Effector memory CD4-positive, alpha-beta T cell (primary cell): ENCODE data around the gene CASTOR1.

ENCODE experiments used
- DNase-seq, 3 donors: peaks; one replicate each; pipeline ENCODE4 v3.0.0-alpha.2; 2020
- H3K27ac ChIP-seq: 2 replicates; pipeline ENCODE4 v1.7.0; 2013; ENCODE audit warnings: mild to moderate bottlenecking, low read length, moderate library complexity; ENCODE audit not compliant: insufficient read depth, poor library complexity, severe bottlenecking
- H3K27me3 ChIP-seq: replicated peaks from 2 replicates; pipeline ENCODE4 v1.7.0; 2013; ENCODE audit warnings: mild to moderate bottlenecking, low read length; ENCODE audit not compliant: insufficient read depth, control insufficient read depth, poor library complexity, severe bottlenecking
- H3K36me3 ChIP-seq: 2 replicates; pipeline ENCODE4 v1.7.0; 2013; ENCODE audit warnings: mild to moderate bottlenecking, low read length, moderate library complexity; ENCODE audit not compliant: control insufficient read depth, insufficient read depth
- H3K4me1 ChIP-seq: 2 replicates; pipeline ENCODE4 v1.7.0; 2013; ENCODE audit warnings: low read length, mild to moderate bottlenecking; ENCODE audit not compliant: control insufficient read depth, insufficient read depth, poor library complexity, severe bottlenecking
- H3K4me3 ChIP-seq: 2 replicates; pipeline ENCODE4 v1.7.0; 2013; ENCODE audit warnings: low read length, low read depth, mild to moderate bottlenecking; ENCODE audit not compliant: insufficient read depth, poor library complexity, severe bottlenecking
- H3K9me3 ChIP-seq: 2 replicates; pipeline ENCODE4 v1.7.0; 2013; ENCODE audit warnings: mild to moderate bottlenecking, low read length, moderate library complexity; ENCODE audit not compliant: control insufficient read depth

The CASTOR1 gene

DNA sequence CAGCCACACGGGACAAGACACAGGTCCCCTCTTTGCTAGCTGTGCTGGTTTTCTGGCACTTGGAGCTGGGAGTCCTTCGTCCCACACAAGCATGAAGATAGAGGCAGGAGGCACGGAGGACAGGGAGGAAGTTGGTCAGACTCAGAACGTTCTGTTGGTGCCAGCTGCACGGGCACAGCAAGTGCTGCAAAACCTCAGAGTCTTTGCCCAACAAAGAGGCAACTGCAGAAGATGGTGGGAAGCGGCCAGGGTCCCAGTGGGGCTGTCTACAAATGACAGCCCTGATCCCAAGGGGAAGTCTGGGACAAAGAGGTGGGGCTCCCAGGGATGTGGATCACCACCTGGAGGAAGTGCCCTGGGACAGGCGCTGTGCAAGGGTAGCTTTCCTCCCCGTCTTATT, 13.3 kb downstream of the CASTOR1 start:
- H3K27ac ChIP-seq = no peak overlapping the region
- DNase-seq = no peak

GRCh38 chr22:30275625-30276024, 13.7 kb downstream of the CASTOR1 start:
- no peaks in the 10 kb centered on the region for H3K9me3 ChIP-seq
- no peaks in the 10 kb centered on the region for H3K36me3 ChIP-seq
- peaks cover 15% of the 10 kb centered on the region for H3K4me1 ChIP-seq
- no peaks in the 10 kb centered on the region for H3K27me3 ChIP-seq
- DNase-seq = peak in 1 of 3 donors; percentile 28
- H3K4me3 ChIP-seq = no peak overlapping the region
- H3K27ac ChIP-seq = no peak overlapping the region

More for the DNA sequence above, 13.3 kb downstream of the CASTOR1 start:
- Histone ChIP-seq H3K27me3 (no peaks in the 10 kb centered on the region), H3K4me3 (no peak overlapping the region), H3K36me3 (no peaks in the 10 kb centered on the region), H3K4me1 (peaks cover 15% of the 10 kb centered on the region), H3K9me3 (no peaks in the 10 kb centered on the region)

- Histone ChIP-seq H3K4me3 (no peak overlapping the region), H3K27me3 (no peaks in the 10 kb centered on the region), H3K4me1 (peaks cover 15% of the 10 kb centered on the region), H3K27ac (no peak overlapping the region), H3K36me3 (no peaks in the 10 kb centered on the region), H3K9me3 (no peaks in the 10 kb centered on the region)
- no peak for DNase-seq
These were observed 14.9 kb downstream of the CASTOR1 start for GRCh38 chr22:30274437-30274812.

DNA sequence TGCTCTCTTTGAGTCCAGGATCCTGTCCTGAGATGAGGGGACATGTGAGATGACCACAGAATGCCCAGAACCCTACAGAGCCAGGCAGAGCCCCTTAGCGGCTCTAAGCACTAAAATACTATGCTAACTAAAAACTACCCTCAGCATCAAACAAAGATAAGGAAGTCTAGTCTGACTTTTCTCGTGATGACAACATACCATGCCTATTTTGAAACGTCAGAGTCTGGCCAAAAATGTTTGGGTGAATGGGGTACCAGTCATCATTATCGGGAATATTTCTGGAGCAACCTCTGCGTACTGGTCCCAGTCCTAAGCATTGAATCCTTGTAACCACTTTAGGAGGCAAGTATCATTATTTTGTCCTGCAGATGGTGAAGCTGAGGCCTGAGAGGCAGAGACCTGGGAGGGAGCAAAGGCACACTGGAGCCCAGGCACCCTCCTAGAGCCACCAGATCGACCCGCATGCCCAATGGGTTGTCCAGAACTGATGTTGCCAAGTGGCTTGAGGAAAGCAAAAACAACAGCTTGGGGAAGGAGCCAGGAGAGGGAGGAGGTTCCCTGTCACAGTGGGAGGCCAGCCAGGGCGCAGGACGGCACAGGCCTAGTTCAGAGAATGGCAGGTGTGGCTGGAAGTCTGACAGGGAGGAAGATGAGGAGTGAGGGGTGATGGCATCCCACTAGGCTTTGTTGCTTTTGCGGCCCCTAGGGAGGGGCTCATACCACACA, 15.4 kb downstream of the CASTOR1 start:
- DNase-seq = no peak
- H3K9me3 ChIP-seq = no peaks in the 10 kb centered on the region
- H3K27ac ChIP-seq = no peak overlapping the region
- no peaks in the 10 kb centered on the region for H3K36me3 ChIP-seq
- no peaks in the 10 kb centered on the region for H3K27me3 ChIP-seq
- no peak overlapping the region for H3K4me3 ChIP-seq
- H3K4me1 ChIP-seq = peaks cover 15% of the 10 kb centered on the region

GRCh38 chr22:30272781-30273601, 16.3 kb downstream of the CASTOR1 start:
- no peak for DNase-seq
- Histone ChIP-seq H3K36me3 (no peaks in the 10 kb centered on the region), H3K27me3 (no peaks in the 10 kb centered on the region), H3K4me1 (peaks cover 16% of the 10 kb centered on the region), H3K27ac (no peak overlapping the region), H3K9me3 (no peaks in the 10 kb centered on the region), H3K4me3 (no peak overlapping the region)

- H3K27me3 ChIP-seq = no peaks in the 10 kb centered on the region
- no peak for DNase-seq
These were observed 18.5 kb downstream of the CASTOR1 start for GRCh38 chr22:30270832-30271231.

DNA sequence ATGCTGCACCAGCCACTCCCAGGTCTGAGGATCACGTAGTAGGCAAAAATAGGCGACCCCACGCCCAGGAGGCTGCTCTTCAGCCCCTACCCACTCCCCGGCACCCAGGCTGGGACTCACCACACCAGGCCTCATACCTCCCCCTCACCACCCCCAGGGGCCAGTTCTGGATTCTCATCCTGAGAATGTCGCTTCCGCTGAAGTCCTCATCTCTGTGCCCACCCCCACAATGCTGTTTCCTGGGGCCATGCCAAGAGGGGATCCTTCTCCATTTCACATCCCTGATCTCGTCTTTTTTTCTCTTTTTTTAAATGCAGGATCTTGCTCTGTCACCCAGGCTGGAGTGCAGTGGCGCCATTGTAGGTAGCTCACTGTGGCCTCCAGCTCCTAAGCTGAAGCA, 21.0 kb downstream of the CASTOR1 start:
- no peaks in the 10 kb centered on the region for H3K27me3 ChIP-seq
- peaks cover 5% of the 10 kb centered on the region for H3K36me3 ChIP-seq
- peaks cover 44% of the 10 kb centered on the region for H3K4me1 ChIP-seq
- DNase-seq = no peak
- H3K27ac ChIP-seq = peak overlapping the region; percentile 95
- H3K9me3 ChIP-seq = no peaks in the 10 kb centered on the region
- no peak overlapping the region for H3K4me3 ChIP-seq

More at GRCh38 chr22:30270832-30271231, 18.5 kb downstream of the CASTOR1 start:
- Histone ChIP-seq H3K27ac (no peak overlapping the region), H3K9me3 (no peaks in the 10 kb centered on the region), H3K36me3 (no peaks in the 10 kb centered on the region), H3K4me1 (peaks cover 29% of the 10 kb centered on the region), H3K4me3 (no peak overlapping the region)

GRCh38 chr22:30267382-30268302, 21.7 kb downstream of the CASTOR1 start:
- Histone ChIP-seq H3K27ac (peak overlapping the region; percentile 95), H3K36me3 (peaks cover 5% of the 10 kb centered on the region), H3K4me3 (peak overlapping the region; percentile 67), H3K27me3 (no peaks in the 10 kb centered on the region), H3K4me1 (peaks cover 51% of the 10 kb centered on the region), H3K9me3 (no peaks in the 10 kb centered on the region)
- peak; percentile 25 to 54 (median 40) for DNase-seq

DNA sequence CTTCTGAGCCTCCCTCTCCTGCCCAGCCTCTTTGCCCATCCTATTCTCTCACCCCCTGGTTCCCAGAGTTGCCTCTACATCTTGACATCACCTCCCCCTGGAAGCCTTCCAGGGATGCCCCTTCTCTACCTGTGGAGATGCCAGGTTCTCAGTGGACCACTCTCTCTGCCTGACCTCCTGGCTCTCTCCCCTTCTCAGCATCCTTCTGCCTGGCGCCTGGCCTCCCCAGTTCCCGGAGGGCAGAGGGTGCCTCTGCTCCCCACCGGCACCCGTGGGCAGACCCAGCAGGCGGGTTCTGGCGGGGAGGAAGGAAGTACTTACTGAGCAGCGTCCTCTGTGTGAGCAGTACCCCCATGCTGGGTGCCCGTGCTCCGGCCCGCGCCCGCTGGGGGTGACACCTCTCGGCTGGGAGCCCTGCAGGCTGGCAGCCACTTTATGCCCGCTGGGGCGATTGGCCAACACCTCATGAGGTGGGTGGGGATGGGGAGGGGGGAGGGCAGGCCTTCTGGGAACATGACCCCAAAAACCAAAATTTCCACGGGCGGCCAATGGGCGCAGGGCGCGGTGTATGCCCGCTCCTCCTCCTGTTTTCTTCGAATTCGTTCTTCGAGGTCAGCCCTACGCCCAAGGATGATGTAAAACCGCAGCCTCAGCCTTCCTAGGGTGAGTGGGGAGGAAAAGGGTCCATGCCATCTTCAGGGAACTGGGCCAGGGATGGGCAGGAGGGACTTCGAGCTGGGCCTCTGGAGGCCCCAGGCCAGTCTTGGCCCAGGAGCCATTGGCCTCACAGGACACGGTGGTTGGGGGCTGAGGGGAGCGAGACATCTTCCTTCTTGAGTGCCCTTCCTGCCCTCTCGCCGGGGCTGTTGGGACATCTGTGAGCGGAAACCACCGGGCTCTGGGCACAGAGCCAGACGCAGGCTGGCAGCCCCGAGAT, 22.6 kb downstream of the CASTOR1 start, which contains the start of gene OSM:
TSS of gene OSM (minus strand) at position 407 of the 937 bp plus-strand sequence. CDS start at position 355, 52 bp downstream.
- Histone ChIP-seq H3K4me3 (peak within 1 kb of the TSS; percentile 67), H3K27ac (peak within 1 kb of the TSS; percentile 95), H3K27me3 (no peaks in the 10 kb centered on the region), H3K9me3 (no peaks in the 10 kb centered on the region), H3K36me3 (peaks cover 5% of the 10 kb centered on the region), H3K4me1 (peaks cover 56% of the 10 kb centered on the region)
- peak; percentile 52 to 66 (median 55) for DNase-seq
